Measurements from ENCODE around the gene RBM4B.

Gene RBM4B

GRCh38 chr11:66626382-66626781, 51.3 kb downstream of the RBM4B start:
- TF ChIP-seq EZH2phosphoT487 (IDR thresholded peaks at IDR 0.05; ENCODE audit: borderline replicate concordance) = no peak
- TF ChIP-seq, protein P1, sequence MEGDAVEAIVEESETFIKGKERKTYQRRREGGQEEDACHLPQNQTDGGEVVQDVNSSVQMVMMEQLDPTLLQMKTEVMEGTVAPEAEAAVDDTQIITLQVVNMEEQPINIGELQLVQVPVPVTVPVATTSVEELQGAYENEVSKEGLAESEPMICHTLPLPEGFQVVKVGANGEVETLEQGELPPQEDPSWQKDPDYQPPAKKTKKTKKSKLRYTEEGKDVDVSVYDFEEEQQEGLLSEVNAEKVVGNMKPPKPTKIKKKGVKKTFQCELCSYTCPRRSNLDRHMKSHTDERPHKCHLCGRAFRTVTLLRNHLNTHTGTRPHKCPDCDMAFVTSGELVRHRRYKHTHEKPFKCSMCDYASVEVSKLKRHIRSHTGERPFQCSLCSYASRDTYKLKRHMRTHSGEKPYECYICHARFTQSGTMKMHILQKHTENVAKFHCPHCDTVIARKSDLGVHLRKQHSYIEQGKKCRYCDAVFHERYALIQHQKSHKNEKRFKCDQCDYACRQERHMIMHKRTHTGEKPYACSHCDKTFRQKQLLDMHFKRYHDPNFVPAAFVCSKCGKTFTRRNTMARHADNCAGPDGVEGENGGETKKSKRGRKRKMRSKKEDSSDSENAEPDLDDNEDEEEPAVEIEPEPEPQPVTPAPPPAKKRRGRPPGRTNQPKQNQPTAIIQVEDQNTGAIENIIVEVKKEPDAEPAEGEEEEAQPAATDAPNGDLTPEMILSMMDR (conservative IDR thresholded peaks at IDR 0.05; ENCODE audit: low read length) = no peak
- Histone ChIP-seq H3K4me1 (ENCODE audit: insufficient read depth, low read length, poor library complexity, severe bottlenecking) (peaks cover 23% of the 10 kb centered on the region), H3K9me3 (ENCODE audit: insufficient read depth, low read depth, low read length) (no peaks in the 10 kb centered on the region), H3K4me2 (ENCODE audit: low read depth, low read length, poor library complexity, severe bottlenecking) (no peak overlapping the region), H4K20me1 (ENCODE audit: insufficient read depth, low read length, poor library complexity, severe bottlenecking) (peaks cover 96% of the 10 kb centered on the region), H3F3A (ENCODE audit: low read depth) (no peaks in the 10 kb centered on the region), H3K9me2 (replicated peaks; ENCODE audit: low read depth, low read length) (no peaks in the 10 kb centered on the region), H3K36me3 (ENCODE audit: insufficient read depth, low read length) (peaks cover 91% of the 10 kb centered on the region), H3K4me3 (ENCODE audit: low read length, poor library complexity, severe bottlenecking) (no peak overlapping the region), H2AFZ (ENCODE audit: low read length) (no peak overlapping the region), H3K9ac (ENCODE audit: low read depth, low read length, poor library complexity, severe bottlenecking) (no peak overlapping the region), H3K79me2 (ENCODE audit: insufficient read depth, low read length) (peaks cover 100% of the 10 kb centered on the region), H3K27me3 (ENCODE audit: insufficient read depth, low read length, poor library complexity, severe bottlenecking) (no peaks in the 10 kb centered on the region)

DNA sequence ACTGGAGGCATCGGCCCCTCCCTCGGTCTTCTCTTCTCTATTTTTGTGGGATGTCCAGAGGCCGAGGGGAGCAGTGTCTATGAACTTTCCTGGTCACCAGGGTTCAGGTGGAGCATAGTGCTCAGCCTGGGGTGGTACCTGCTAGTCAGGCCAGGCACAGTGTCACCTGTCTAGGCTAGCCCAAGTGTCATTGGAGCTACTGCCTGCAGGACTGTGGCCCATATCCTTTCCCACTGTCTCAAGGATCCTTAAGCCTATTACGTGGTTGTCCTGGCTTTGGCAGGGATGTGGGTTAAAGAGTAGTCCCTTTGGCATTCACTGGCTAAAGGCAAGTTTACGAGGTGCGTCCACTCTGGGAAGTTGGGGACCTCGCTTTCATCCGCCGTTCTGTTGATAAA, 51.9 kb downstream of the RBM4B start:
- Histone ChIP-seq H3K4me3 (ENCODE audit: low read length, poor library complexity, severe bottlenecking) (no peak overlapping the region), H3K9ac (ENCODE audit: low read depth, low read length, poor library complexity, severe bottlenecking) (no peak overlapping the region), H2AFZ (ENCODE audit: low read length) (no peak overlapping the region), H3F3A (ENCODE audit: low read depth) (no peaks in the 10 kb centered on the region), H3K9me3 (ENCODE audit: insufficient read depth, low read depth, low read length) (no peaks in the 10 kb centered on the region), H3K4me1 (ENCODE audit: insufficient read depth, low read length, poor library complexity, severe bottlenecking) (peaks cover 28% of the 10 kb centered on the region), H4K20me1 (ENCODE audit: insufficient read depth, low read length, poor library complexity, severe bottlenecking) (peaks cover 99% of the 10 kb centered on the region), H3K4me2 (ENCODE audit: low read depth, low read length, poor library complexity, severe bottlenecking) (peak overlapping the region; percentile 12), H3K36me3 (ENCODE audit: insufficient read depth, low read length) (peaks cover 89% of the 10 kb centered on the region), H3K79me2 (ENCODE audit: insufficient read depth, low read length) (peaks cover 100% of the 10 kb centered on the region), H3K9me2 (replicated peaks; ENCODE audit: low read depth, low read length) (no peaks in the 10 kb centered on the region), H3K27me3 (ENCODE audit: insufficient read depth, low read length, poor library complexity, severe bottlenecking) (no peaks in the 10 kb centered on the region)
- TF ChIP-seq, protein P1 (conservative IDR thresholded peaks at IDR 0.05; ENCODE audit: low read length) = no peak
- TF ChIP-seq EZH2phosphoT487 (IDR thresholded peaks at IDR 0.05; ENCODE audit: borderline replicate concordance) = no peak

GRCh38 chr11:66625041-66625751, 52.5 kb downstream of the RBM4B start:
- Histone ChIP-seq H3K4me3 (ENCODE audit: low read length, poor library complexity, severe bottlenecking) (no peak overlapping the region), H2AFZ (ENCODE audit: low read length) (no peak overlapping the region), H3K79me2 (ENCODE audit: insufficient read depth, low read length) (peaks cover 100% of the 10 kb centered on the region), H3K9ac (ENCODE audit: low read depth, low read length, poor library complexity, severe bottlenecking) (no peak overlapping the region), H3F3A (ENCODE audit: low read depth) (no peaks in the 10 kb centered on the region), H4K20me1 (ENCODE audit: insufficient read depth, low read length, poor library complexity, severe bottlenecking) (peaks cover 98% of the 10 kb centered on the region), H3K36me3 (ENCODE audit: insufficient read depth, low read length) (peaks cover 84% of the 10 kb centered on the region), H3K27me3 (ENCODE audit: insufficient read depth, low read length, poor library complexity, severe bottlenecking) (no peaks in the 10 kb centered on the region), H3K4me1 (ENCODE audit: insufficient read depth, low read length, poor library complexity, severe bottlenecking) (peaks cover 31% of the 10 kb centered on the region), H3K4me2 (ENCODE audit: low read depth, low read length, poor library complexity, severe bottlenecking) (peak overlapping the region; percentile 12), H3K9me2 (replicated peaks; ENCODE audit: low read depth, low read length) (no peaks in the 10 kb centered on the region), H3K9me3 (ENCODE audit: insufficient read depth, low read depth, low read length) (no peaks in the 10 kb centered on the region)
- TF ChIP-seq, protein P1 (conservative IDR thresholded peaks at IDR 0.05; ENCODE audit: low read length) = no peak
- TF ChIP-seq EZH2phosphoT487 (IDR thresholded peaks at IDR 0.05; ENCODE audit: borderline replicate concordance) = no peak

Measured in Loucy (cell line).